ENCODE data around the gene ZNF664.

ZNF664 gene

GRCh38 chr12:124020514-124020949 is 47.5 kb downstream of the ZNF664 start:
- no peak overlapping the region for H3K4me3 ChIP-seq (ENCODE audit: low read depth, low read length)
- no peak for TF ChIP-seq CTCF (IDR thresholded peaks at IDR 0.05; ENCODE audit: low read depth, low read length, missing control alignments)
- DNase-seq (ENCODE audit: low read depth), result no peak

GRCh38 chr12:124021007-124021406 is 48.0 kb downstream of the ZNF664 start:
- H3K4me3 ChIP-seq (ENCODE audit: low read depth, low read length), result no peak overlapping the region
- DNase-seq (ENCODE audit: low read depth), result no peak
- TF ChIP-seq CTCF (IDR thresholded peaks at IDR 0.05; ENCODE audit: low read depth, low read length, missing control alignments), result no peak

- H3K4me3 ChIP-seq (ENCODE audit: low read depth, low read length), result no peak overlapping the region
- no peak for DNase-seq (ENCODE audit: low read depth)
- no peak for TF ChIP-seq CTCF (IDR thresholded peaks at IDR 0.05; ENCODE audit: low read depth, low read length, missing control alignments)
These were observed 49.1 kb downstream of the ZNF664 start for GRCh38 chr12:124022161-124022560.

- no peak overlapping the region for H3K4me3 ChIP-seq (ENCODE audit: low read depth, low read length)
- no peak for DNase-seq (ENCODE audit: low read depth)
- TF ChIP-seq CTCF (IDR thresholded peaks at IDR 0.05; ENCODE audit: low read depth, low read length, missing control alignments), result no peak
These were observed 51.3 kb downstream of the ZNF664 start for GRCh38 chr12:124024263-124024678.

GRCh38 chr12:124024776-124025175 is 51.8 kb downstream of the ZNF664 start:
- no peak for TF ChIP-seq CTCF (IDR thresholded peaks at IDR 0.05; ENCODE audit: low read depth, low read length, missing control alignments)
- no peak overlapping the region for H3K4me3 ChIP-seq (ENCODE audit: low read depth, low read length)
- DNase-seq (ENCODE audit: low read depth), result no peak

- no peak overlapping the region for H3K4me3 ChIP-seq (ENCODE audit: low read depth, low read length)
- DNase-seq (ENCODE audit: low read depth), result no peak
- TF ChIP-seq CTCF (IDR thresholded peaks at IDR 0.05; ENCODE audit: low read depth, low read length, missing control alignments), result no peak
These were observed 52.6 kb downstream of the ZNF664 start for GRCh38 chr12:124025661-124026060.
